ENCODE results near the gene RHOT2. TPM values are rescaled to one million over a fixed set of nuclear protein-coding genes. Genes with fewer than 3 reads are reported as not detected.

The RHOT2 gene
- total RNA-seq, 4 donors from 2014 or later = 49.7 to 81.8 (median 57.6) TPM

DNA sequence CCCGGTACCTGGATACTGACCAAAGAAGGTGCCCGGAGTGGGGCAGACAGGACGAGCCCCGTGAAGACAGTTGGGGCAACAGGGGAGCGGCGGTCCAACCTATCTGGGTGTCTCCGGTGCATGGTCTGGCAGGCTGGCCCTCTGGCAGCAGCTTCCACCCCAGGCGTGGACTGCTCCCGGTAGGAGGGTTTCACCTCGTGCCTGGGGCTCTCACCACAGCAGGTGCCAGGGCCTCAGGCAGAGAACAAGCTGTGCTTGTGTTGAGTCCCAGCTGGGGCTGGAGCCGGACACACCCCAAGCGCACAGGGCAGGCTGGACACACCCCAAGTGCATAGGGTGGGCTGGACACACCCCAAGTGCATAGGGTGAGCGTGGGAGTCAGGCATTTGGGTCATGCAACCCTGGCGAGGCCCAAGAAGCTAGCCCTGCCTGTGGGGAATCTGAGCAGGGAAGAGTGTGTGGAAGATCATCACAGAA is 39.2 kb downstream of the RHOT2 start:
- Histone ChIP-seq H3K4me1 (peaks cover 0 to 9% of the 10 kb centered on the region in 2 donors), H3K36me3 (no peaks in the 10 kb centered on the region), H3K27ac (no peak overlapping the region), H3K9me3 (no peaks in the 10 kb centered on the region), H3K4me3 (replicated peaks in 1 of 3) (no peak overlapping the region), H3K27me3 (peaks cover 13% of the 10 kb centered on the region)
- DNase-seq = no peak
- TF ChIP-seq, protein P1, sequence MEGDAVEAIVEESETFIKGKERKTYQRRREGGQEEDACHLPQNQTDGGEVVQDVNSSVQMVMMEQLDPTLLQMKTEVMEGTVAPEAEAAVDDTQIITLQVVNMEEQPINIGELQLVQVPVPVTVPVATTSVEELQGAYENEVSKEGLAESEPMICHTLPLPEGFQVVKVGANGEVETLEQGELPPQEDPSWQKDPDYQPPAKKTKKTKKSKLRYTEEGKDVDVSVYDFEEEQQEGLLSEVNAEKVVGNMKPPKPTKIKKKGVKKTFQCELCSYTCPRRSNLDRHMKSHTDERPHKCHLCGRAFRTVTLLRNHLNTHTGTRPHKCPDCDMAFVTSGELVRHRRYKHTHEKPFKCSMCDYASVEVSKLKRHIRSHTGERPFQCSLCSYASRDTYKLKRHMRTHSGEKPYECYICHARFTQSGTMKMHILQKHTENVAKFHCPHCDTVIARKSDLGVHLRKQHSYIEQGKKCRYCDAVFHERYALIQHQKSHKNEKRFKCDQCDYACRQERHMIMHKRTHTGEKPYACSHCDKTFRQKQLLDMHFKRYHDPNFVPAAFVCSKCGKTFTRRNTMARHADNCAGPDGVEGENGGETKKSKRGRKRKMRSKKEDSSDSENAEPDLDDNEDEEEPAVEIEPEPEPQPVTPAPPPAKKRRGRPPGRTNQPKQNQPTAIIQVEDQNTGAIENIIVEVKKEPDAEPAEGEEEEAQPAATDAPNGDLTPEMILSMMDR (IDR thresholded peaks at IDR 0.05) = no peak
- TF ChIP-seq POLR2A (IDR thresholded peaks at IDR 0.05) = no peak
- intact Hi-C loops (cut with DNase I) = loop anchor here (10.0 kb wide), 1 partner anchor 488 kb away; no protein-coding TSS in a partner anchor
- WGBS, 2 donors = 37 to 60% methylated on average over 4 to 7 of the region's 14 CpGs

DNA sequence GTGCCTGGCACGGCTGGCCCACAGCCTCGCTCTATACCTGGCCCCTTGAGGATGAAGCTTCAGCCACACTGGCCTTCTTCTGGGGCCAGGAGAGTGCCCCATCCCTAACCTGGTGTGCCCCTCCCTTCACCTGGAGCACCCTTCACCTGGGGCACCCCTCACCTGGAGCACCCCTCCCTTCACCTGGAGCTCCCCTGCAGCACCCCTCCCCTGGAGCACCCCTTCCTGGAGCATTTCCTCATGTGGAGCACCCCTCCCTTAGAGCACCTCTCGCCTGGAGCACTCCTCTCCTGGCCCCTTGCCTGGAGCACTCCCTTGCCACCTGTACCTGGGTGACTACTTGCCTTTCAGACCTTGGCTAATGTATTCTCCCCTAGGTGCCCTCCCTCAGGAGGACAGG is 40.1 kb downstream of the RHOT2 start:
- H3K9me3 ChIP-seq = no peaks in the 10 kb centered on the region
- H3K36me3 ChIP-seq = no peaks in the 10 kb centered on the region
- H3K27me3 ChIP-seq = peaks cover 13% of the 10 kb centered on the region
- peaks cover 0 to 9% of the 10 kb centered on the region in 2 donors for H3K4me1 ChIP-seq
- H3K4me3 ChIP-seq (replicated peaks in 1 of 3) = no peak overlapping the region
- DNase-seq = no peak
- TF ChIP-seq, protein P1 (IDR thresholded peaks at IDR 0.05) = no peak
- TF ChIP-seq POLR2A (IDR thresholded peaks at IDR 0.05) = no peak
- H3K27ac ChIP-seq = no peak overlapping the region
- 39 to 64% methylated on average over 3 of the region's 3 CpGs for WGBS, 2 donors
- intact Hi-C loops (cut with DNase I) = loop anchor here (10.0 kb wide), 1 partner anchor 487 kb away; no protein-coding TSS in a partner anchor

DNA sequence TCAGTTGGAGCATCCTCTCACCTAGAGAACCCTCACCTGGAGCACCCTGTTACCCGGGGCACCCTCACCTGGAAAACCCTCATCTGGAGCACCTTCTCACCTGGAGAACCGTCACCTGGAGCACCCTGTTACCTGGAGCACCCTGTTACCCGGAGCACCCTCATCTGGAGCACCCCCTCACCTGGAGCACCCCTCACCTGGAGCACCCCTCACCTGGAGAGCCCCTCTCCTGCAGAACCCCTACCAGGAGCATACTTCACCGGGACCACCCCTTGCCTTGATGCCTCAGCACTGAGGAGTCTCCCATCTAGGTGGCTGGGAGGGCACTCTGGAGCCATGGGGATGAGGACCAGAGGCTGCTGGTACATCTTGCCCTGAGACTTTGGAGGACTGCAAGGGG is 41.0 kb downstream of the RHOT2 start:
- intact Hi-C loops (cut with DNase I) = loop anchor here (10.0 kb wide), 1 partner anchor 486 kb away; no protein-coding TSS in a partner anchor
- WGBS, 2 donors = 50 to 84% methylated on average over 2 to 4 of the region's 4 CpGs
- no peak for DNase-seq

DNA sequence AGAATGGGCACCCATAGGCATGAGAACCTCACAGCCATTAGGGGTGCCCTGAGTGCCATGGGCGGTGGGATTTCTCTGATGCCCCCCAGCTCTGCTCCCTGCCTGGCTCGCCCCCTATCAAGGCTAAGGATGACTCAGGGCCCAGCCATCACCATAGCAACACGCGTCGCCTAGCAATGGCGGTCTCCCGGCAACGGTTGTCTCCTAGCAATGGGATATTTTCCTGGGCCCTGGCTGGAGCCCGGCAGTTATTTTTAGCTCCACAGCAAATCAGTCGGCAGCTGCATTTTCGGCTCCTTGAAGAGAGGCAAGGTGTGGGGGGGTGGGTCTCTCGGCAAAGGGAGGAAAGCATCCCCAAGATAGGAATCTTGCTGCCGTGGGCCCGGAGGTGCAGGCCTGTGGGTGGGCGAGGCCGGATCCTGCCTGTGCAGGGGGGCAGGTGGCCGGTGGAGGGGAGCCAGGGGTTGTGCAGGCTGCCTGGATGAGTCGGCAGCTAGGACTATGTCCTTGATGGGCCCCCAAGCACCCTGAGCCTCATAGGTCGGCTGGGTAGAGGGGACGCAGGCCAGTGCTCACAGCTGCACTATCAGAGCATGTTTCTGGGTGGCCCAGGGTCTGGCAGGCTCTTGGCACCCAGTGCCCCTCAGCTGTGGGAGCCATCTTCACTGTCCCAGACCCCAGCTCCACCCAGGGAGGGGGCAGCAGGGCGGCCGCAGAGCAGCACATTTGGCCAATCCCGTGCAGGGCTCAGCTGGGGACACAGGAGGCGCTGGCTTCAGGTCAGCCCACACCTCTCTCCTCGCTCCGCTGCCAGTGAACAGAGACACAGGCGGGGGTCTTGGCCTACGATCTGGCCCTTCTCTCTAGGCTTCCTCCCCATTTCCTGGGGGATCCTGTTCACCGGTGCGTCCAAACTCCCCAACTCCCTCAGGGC is 41.9 kb downstream of the RHOT2 start:
- no peak overlapping the region for H3K4me3 ChIP-seq (replicated peaks in 1 of 3)
- no peaks in the 10 kb centered on the region for H3K9me3 ChIP-seq
- intact Hi-C loops (cut with DNase I) = loop anchor here (2.0 to 10.0 kb wide), 3 partner anchors 75 to 485 kb away; no protein-coding TSS in a partner anchor
- H3K4me1 ChIP-seq = peaks cover 5 to 16% of the 10 kb centered on the region in 2 donors
- WGBS, 2 donors = 28% methylated on average over 12 to 26 of the region's 30 CpGs
- TF ChIP-seq, protein P1 (IDR thresholded peaks at IDR 0.05) = no peak
- TF ChIP-seq POLR2A (IDR thresholded peaks at IDR 0.05) = no peak
- no peaks in the 10 kb centered on the region for H3K36me3 ChIP-seq
- H3K27ac ChIP-seq = no peak overlapping the region
- no peak for DNase-seq
- H3K27me3 ChIP-seq = peaks cover 6% of the 10 kb centered on the region

More for the DNA sequence above, 41.0 kb downstream of the RHOT2 start:
- H3K27ac ChIP-seq = no peak overlapping the region
- peaks cover 0 to 9% of the 10 kb centered on the region in 2 donors for H3K4me1 ChIP-seq
- no peaks in the 10 kb centered on the region for H3K36me3 ChIP-seq
- H3K4me3 ChIP-seq (replicated peaks in 1 of 3) = no peak overlapping the region
- H3K27me3 ChIP-seq = peaks cover 10% of the 10 kb centered on the region
- TF ChIP-seq POLR2A (IDR thresholded peaks at IDR 0.05) = no peak
- TF ChIP-seq, protein P1 (IDR thresholded peaks at IDR 0.05) = no peak
- no peaks in the 10 kb centered on the region for H3K9me3 ChIP-seq
